ENCODE measurements around the gene PRR15. TPM values are rescaled to one million over a fixed set of nuclear protein-coding genes. Genes with fewer than 3 reads are reported as not detected.
A peak's percentile ranks its signal among the peaks of the same experiment; 100 is the strongest.

PRR15 gene
- total and polyA plus RNA-seq, 2 experiments from 2014 or later: 42.0 to 47.4 TPM

- Histone ChIP-seq H3K27ac (no peak overlapping the region), H3K36me3 (replicated peaks; ENCODE audit: insufficient read depth, low read depth) (no peaks in the 10 kb centered on the region), H3K4me1 (ENCODE audit: insufficient read depth) (peaks cover 8% of the 10 kb centered on the region), H3K79me2 (no peaks in the 10 kb centered on the region), H3K9me2 (replicated peaks; ENCODE audit: insufficient read depth) (no peaks in the 10 kb centered on the region), H3K27me3 (no peaks in the 10 kb centered on the region), H2AFZ (no peak overlapping the region), H4K20me1 (ENCODE audit: insufficient read depth, poor library complexity, severe bottlenecking) (no peaks in the 10 kb centered on the region), H3K4me2 (no peak overlapping the region), H3K4me3 (no peak overlapping the region), H3K9me3 (ENCODE audit: low read depth) (no peaks in the 10 kb centered on the region)
- DNase-seq (ENCODE audit: low spot score): no peak
- no peak for TF ChIP-seq EZH2 (IDR thresholded peaks at IDR 0.05; ENCODE audit: borderline replicate concordance)
- TF ChIP-seq EZH2phosphoT487 (IDR thresholded peaks at IDR 0.05; ENCODE audit: low read depth, severe bottlenecking, unreplicated experiment): no peak
- no peak for TF ChIP-seq CTCF (IDR thresholded peaks at IDR 0.05; ENCODE audit: poor library complexity)
- WGBS (ENCODE audit: low lambda C conversion rate, missing lambda C conversion rate): 91% methylated on average over 4 of the region's 4 CpGs
Measured at GRCh38 chr7:29600661-29601060, 37.0 kb downstream of the PRR15 start.

GRCh38 chr7:29604052-29604451 is 40.4 kb downstream of the PRR15 start:
- H4K20me1 ChIP-seq (ENCODE audit: insufficient read depth, poor library complexity, severe bottlenecking): no peaks in the 10 kb centered on the region
- H3K27me3 ChIP-seq: no peaks in the 10 kb centered on the region
- no peaks in the 10 kb centered on the region for H3K9me2 ChIP-seq (replicated peaks; ENCODE audit: insufficient read depth)
- H3K4me2 ChIP-seq: no peak overlapping the region
- H3K4me1 ChIP-seq (ENCODE audit: insufficient read depth): peaks cover 36% of the 10 kb centered on the region
- no peak for TF ChIP-seq EZH2 (IDR thresholded peaks at IDR 0.05; ENCODE audit: borderline replicate concordance)
- DNase-seq (ENCODE audit: low spot score): no peak
- no peak overlapping the region for H3K4me3 ChIP-seq
- H2AFZ ChIP-seq: no peak overlapping the region
- H3K27ac ChIP-seq: no peak overlapping the region
- H3K36me3 ChIP-seq (replicated peaks; ENCODE audit: insufficient read depth, low read depth): no peaks in the 10 kb centered on the region
- no peaks in the 10 kb centered on the region for H3K79me2 ChIP-seq
- 95% methylated on average over 3 of the region's 3 CpGs for WGBS (ENCODE audit: low lambda C conversion rate, missing lambda C conversion rate)
- no peaks in the 10 kb centered on the region for H3K9me3 ChIP-seq (ENCODE audit: low read depth)

GRCh38 chr7:29604702-29605101 is 41.1 kb downstream of the PRR15 start:
- Histone ChIP-seq H3K4me3 (no peak overlapping the region), H3K9me2 (replicated peaks; ENCODE audit: insufficient read depth) (no peaks in the 10 kb centered on the region), H3K27me3 (no peaks in the 10 kb centered on the region), H3K4me2 (no peak overlapping the region), H3K9me3 (ENCODE audit: low read depth) (no peaks in the 10 kb centered on the region), H3K4me1 (ENCODE audit: insufficient read depth) (peaks cover 41% of the 10 kb centered on the region), H4K20me1 (ENCODE audit: insufficient read depth, poor library complexity, severe bottlenecking) (no peaks in the 10 kb centered on the region), H2AFZ (no peak overlapping the region), H3K27ac (no peak overlapping the region), H3K36me3 (replicated peaks; ENCODE audit: insufficient read depth, low read depth) (no peaks in the 10 kb centered on the region), H3K79me2 (no peaks in the 10 kb centered on the region)
- no peak for TF ChIP-seq EZH2 (IDR thresholded peaks at IDR 0.05; ENCODE audit: borderline replicate concordance)
- TF ChIP-seq EZH2phosphoT487 (IDR thresholded peaks at IDR 0.05; ENCODE audit: low read depth, severe bottlenecking, unreplicated experiment): no peak
- no peak for TF ChIP-seq CTCF (IDR thresholded peaks at IDR 0.05; ENCODE audit: poor library complexity)
- no peak for DNase-seq (ENCODE audit: low spot score)

GRCh38 chr7:29605671-29606070 is 42.0 kb downstream of the PRR15 start:
- Histone ChIP-seq H3K36me3 (replicated peaks; ENCODE audit: insufficient read depth, low read depth) (no peaks in the 10 kb centered on the region), H3K4me1 (ENCODE audit: insufficient read depth) (peaks cover 45% of the 10 kb centered on the region), H4K20me1 (ENCODE audit: insufficient read depth, poor library complexity, severe bottlenecking) (no peaks in the 10 kb centered on the region), H2AFZ (no peak overlapping the region), H3K4me3 (no peak overlapping the region), H3K9me3 (ENCODE audit: low read depth) (no peaks in the 10 kb centered on the region), H3K27me3 (no peaks in the 10 kb centered on the region), H3K27ac (peak overlapping the region; percentile 82), H3K79me2 (no peaks in the 10 kb centered on the region), H3K9me2 (replicated peaks; ENCODE audit: insufficient read depth) (no peaks in the 10 kb centered on the region), H3K4me2 (peak overlapping the region; percentile 55)
- WGBS (ENCODE audit: low lambda C conversion rate, missing lambda C conversion rate): 68% methylated on average over 3 of the region's 3 CpGs
- DNase-seq (ENCODE audit: low spot score): no peak
- TF ChIP-seq CTCF (IDR thresholded peaks at IDR 0.05; ENCODE audit: poor library complexity) (no peak), EZH2phosphoT487 (IDR thresholded peaks at IDR 0.05; ENCODE audit: low read depth, severe bottlenecking, unreplicated experiment) (no peak), EZH2 (IDR thresholded peaks at IDR 0.05; ENCODE audit: borderline replicate concordance) (no peak)
